ENCODE results near the gene TFR2.

TFR2 gene

DNA sequence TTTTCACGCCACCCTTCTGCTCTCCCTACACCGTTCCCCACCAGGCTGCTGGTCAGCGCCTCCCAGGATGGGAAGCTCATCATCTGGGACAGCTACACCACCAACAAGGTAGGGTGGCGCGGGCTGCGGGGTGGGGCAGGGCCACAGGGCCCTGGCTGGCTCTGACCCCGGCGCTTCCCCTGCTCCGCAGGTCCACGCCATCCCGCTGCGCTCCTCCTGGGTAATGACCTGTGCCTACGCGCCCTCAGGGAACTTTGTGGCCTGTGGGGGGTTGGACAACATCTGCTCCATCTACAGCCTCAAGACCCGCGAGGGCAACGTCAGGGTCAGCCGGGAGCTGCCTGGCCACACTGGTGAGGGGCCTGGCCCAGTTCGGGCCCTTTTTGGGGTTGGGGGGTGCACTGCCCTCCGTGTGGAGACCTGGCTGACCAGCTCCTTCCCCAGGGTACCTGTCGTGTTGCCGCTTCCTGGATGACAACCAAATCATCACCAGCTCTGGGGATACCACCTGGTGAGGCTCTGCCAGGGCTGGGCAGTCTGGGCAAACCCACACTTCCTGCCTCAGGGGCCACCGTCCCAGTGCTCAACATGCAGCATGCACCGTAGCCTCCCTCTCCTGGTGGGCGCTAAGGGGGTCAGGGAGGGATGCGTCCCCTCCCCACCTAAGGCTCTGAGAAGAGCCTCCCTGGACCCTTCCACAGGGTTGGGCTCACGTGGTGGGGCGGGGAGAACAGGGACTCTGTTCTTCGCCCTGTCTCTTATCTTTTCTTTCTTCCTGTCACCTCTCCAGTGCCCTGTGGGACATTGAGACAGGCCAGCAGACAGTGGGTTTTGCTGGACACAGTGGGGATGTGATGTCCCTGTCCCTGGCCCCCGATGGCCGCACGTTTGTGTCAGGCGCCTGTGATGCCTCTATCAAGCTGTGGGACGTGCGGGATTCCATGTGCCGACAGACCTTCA lies 36.2 kb upstream of the TFR2 start:
- Histone ChIP-seq H3K4me1 (ENCODE audit: insufficient read depth, low read length, poor library complexity, severe bottlenecking) (peaks cover 7% of the 10 kb centered on the region), H3K9me3 (ENCODE audit: insufficient read depth, low read depth, low read length) (no peaks in the 10 kb centered on the region), H3K4me2 (ENCODE audit: low read depth, low read length, poor library complexity, severe bottlenecking) (no peak overlapping the region), H3K79me2 (ENCODE audit: insufficient read depth, low read length) (peaks cover 38% of the 10 kb centered on the region), H2AFZ (ENCODE audit: low read length) (no peak overlapping the region), H4K20me1 (ENCODE audit: insufficient read depth, low read length, poor library complexity, severe bottlenecking) (peaks cover 58% of the 10 kb centered on the region), H3K27me3 (ENCODE audit: insufficient read depth, low read length, poor library complexity, severe bottlenecking) (no peaks in the 10 kb centered on the region), H3K9me2 (replicated peaks; ENCODE audit: low read depth, low read length) (no peaks in the 10 kb centered on the region), H3K9ac (ENCODE audit: low read depth, low read length, poor library complexity, severe bottlenecking) (no peak overlapping the region), H3F3A (ENCODE audit: low read depth) (no peaks in the 10 kb centered on the region; the same call in 1 of the 2 replicates), H3K36me3 (ENCODE audit: insufficient read depth, low read length) (peaks cover 59% of the 10 kb centered on the region; the same call in 1 of the 2 replicates), H3K4me3 (ENCODE audit: low read length, poor library complexity, severe bottlenecking) (no peak overlapping the region)
- TF ChIP-seq, protein P1, sequence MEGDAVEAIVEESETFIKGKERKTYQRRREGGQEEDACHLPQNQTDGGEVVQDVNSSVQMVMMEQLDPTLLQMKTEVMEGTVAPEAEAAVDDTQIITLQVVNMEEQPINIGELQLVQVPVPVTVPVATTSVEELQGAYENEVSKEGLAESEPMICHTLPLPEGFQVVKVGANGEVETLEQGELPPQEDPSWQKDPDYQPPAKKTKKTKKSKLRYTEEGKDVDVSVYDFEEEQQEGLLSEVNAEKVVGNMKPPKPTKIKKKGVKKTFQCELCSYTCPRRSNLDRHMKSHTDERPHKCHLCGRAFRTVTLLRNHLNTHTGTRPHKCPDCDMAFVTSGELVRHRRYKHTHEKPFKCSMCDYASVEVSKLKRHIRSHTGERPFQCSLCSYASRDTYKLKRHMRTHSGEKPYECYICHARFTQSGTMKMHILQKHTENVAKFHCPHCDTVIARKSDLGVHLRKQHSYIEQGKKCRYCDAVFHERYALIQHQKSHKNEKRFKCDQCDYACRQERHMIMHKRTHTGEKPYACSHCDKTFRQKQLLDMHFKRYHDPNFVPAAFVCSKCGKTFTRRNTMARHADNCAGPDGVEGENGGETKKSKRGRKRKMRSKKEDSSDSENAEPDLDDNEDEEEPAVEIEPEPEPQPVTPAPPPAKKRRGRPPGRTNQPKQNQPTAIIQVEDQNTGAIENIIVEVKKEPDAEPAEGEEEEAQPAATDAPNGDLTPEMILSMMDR (conservative IDR thresholded peaks at IDR 0.05; ENCODE audit: low read length): no peak

DNA sequence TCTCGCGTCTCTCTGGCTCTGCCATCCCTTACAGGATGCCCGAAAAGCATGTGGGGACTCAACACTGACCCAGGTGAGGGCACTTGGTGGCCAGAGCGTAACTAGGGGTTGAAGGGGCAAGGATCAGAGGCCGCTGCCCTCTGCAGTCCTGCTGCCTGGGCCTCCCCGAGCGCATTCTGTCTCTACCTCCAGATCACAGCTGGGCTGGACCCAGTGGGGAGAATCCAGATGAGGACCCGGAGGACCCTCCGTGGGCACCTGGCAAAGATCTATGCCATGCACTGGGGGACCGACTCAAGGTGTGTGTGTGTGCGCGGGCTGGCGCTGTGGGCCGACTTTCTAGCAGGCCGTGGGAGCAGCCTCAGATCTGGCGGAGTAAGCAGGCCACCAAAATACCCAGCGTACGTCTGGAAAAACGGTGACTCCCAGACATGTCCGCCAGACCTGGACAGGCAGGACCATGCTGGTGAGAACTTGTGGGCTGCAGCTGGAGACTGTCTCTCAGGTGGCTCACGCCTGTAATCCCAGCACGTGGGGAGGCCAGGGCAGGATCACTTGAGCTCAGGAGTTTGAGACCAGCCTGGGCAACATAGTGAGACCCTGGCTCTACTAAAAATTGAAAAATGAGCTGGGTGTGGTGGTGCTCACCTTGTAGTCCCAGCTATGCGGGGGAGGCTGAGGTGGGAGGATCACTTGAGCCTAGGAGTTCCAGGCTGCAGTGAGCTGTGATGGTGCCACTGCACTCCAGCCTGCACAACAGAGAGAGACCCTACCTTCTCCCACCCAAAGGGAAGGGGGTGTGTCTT lies 35.4 kb upstream of the TFR2 start:
- peaks cover 7% of the 10 kb centered on the region for H3K4me1 ChIP-seq (ENCODE audit: insufficient read depth, low read length, poor library complexity, severe bottlenecking)
- peak overlapping the region; percentile 97 for H3K4me2 ChIP-seq (ENCODE audit: low read depth, low read length, poor library complexity, severe bottlenecking)
- peak overlapping the region; percentile 93 for H3K9ac ChIP-seq (ENCODE audit: low read depth, low read length, poor library complexity, severe bottlenecking)
- H3F3A ChIP-seq (ENCODE audit: low read depth): no peaks in the 10 kb centered on the region; the same call in 1 of the 2 replicates
- TF ChIP-seq, protein P1 (conservative IDR thresholded peaks at IDR 0.05; ENCODE audit: low read length): no peak
- no peak for TF ChIP-seq EZH2phosphoT487 (IDR thresholded peaks at IDR 0.05; ENCODE audit: borderline replicate concordance)
- no peaks in the 10 kb centered on the region for H3K9me2 ChIP-seq (replicated peaks; ENCODE audit: low read depth, low read length)
- H4K20me1 ChIP-seq (ENCODE audit: insufficient read depth, low read length, poor library complexity, severe bottlenecking): peaks cover 58% of the 10 kb centered on the region
- peaks cover 52% of the 10 kb centered on the region; the same call in 1 of the 2 replicates for H3K36me3 ChIP-seq (ENCODE audit: insufficient read depth, low read length)
- H3K4me3 ChIP-seq (ENCODE audit: low read length, poor library complexity, severe bottlenecking): peak overlapping the region; percentile 95
- H3K9me3 ChIP-seq (ENCODE audit: insufficient read depth, low read depth, low read length): no peaks in the 10 kb centered on the region
- peaks cover 38% of the 10 kb centered on the region for H3K79me2 ChIP-seq (ENCODE audit: insufficient read depth, low read length)
- H3K27me3 ChIP-seq (ENCODE audit: insufficient read depth, low read length, poor library complexity, severe bottlenecking): no peaks in the 10 kb centered on the region
- H2AFZ ChIP-seq (ENCODE audit: low read length): no peak overlapping the region

DNA sequence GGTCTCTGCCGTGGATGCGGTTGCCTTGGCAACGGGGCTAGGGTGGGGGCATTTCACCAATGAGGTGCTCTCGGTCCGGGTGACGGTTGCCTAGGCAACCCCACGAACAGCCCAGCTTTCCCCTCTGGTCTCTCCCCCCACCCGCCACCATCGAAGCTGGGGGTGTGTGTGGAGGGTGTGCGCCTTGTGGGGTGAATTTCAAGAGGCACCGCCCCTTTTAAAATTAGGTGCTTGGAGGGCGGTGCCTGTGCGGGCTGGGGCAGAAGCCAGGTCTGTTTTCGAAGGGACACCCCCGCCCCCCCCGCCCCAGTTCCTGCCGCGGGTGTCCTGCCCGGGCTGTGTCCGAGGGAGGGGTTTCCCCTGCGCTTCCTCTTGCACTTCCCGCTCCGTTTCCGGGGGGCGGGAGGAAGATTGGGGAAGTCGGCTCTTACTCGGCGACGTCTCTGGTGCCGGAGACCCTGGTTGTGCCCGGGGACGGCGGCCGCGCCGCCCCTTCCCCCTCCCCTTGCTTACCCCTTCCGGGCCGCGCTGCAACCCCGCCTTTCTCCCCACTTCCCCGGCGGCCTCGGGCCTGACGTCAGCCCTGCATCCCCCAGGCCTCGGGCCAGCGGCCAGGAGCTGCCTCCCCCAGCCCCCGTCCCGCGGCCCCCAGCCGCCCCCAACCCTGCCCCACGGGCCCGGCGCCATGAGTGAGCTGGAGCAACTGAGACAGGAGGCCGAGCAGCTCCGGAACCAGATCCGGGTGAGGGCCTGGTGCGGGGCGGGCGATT lies 34.4 kb upstream of the TFR2 start:
- no peaks in the 10 kb centered on the region for H3K9me3 ChIP-seq (ENCODE audit: insufficient read depth, low read depth, low read length)
- H3K9ac ChIP-seq (ENCODE audit: low read depth, low read length, poor library complexity, severe bottlenecking): peak overlapping the region; percentile 93
- no peaks in the 10 kb centered on the region for H3K27me3 ChIP-seq (ENCODE audit: insufficient read depth, low read length, poor library complexity, severe bottlenecking)
- H3F3A ChIP-seq (ENCODE audit: low read depth): no peaks in the 10 kb centered on the region; the same call in 1 of the 2 replicates
- peaks cover 58% of the 10 kb centered on the region for H4K20me1 ChIP-seq (ENCODE audit: insufficient read depth, low read length, poor library complexity, severe bottlenecking)
- TF ChIP-seq, protein P1 (conservative IDR thresholded peaks at IDR 0.05; ENCODE audit: low read length): no peak
- no peak for TF ChIP-seq EZH2phosphoT487 (IDR thresholded peaks at IDR 0.05; ENCODE audit: borderline replicate concordance)
- H3K79me2 ChIP-seq (ENCODE audit: insufficient read depth, low read length): peaks cover 38% of the 10 kb centered on the region
- peak overlapping the region; percentile 95 for H3K4me3 ChIP-seq (ENCODE audit: low read length, poor library complexity, severe bottlenecking)
- H2AFZ ChIP-seq (ENCODE audit: low read length): no peak overlapping the region
- no peaks in the 10 kb centered on the region for H3K9me2 ChIP-seq (replicated peaks; ENCODE audit: low read depth, low read length)
- H3K4me1 ChIP-seq (ENCODE audit: insufficient read depth, low read length, poor library complexity, severe bottlenecking): peaks cover 7% of the 10 kb centered on the region
- peaks cover 43% of the 10 kb centered on the region; the same call in 1 of the 2 replicates for H3K36me3 ChIP-seq (ENCODE audit: insufficient read depth, low read length)
- H3K4me2 ChIP-seq (ENCODE audit: low read depth, low read length, poor library complexity, severe bottlenecking): peak overlapping the region; percentile 97
